KMS-11 (cell line): Measurements from ENCODE around the gene INTS6L.

ENCODE experiments used
- H2AFZ ChIP-seq: fragments of 200-600 bp; sonication (generic); 2 replicates; pipeline ENCODE4 v1.6.1; 2016; ENCODE audit warnings: antibody characterized with exemption, mixed run types, low read depth
- H3K27ac ChIP-seq: fragments of 200-600 bp; sonication (generic); 2 replicates; pipeline ENCODE4 v1.6.1; 2016; ENCODE audit warnings: mild to moderate bottlenecking, mixed run types
- H3K27me3 ChIP-seq: fragments of 200-600 bp; sonication (generic); 2 replicates; pipeline ENCODE4 v1.6.1; 2017; ENCODE audit warnings: mild to moderate bottlenecking, low read depth, mixed run types, moderate library complexity; ENCODE audit not compliant: insufficient read depth
- H3K36me3 ChIP-seq: fragments of 200-600 bp; sonication (generic); 2 replicates; pipeline ENCODE4 v1.6.1; 2017; ENCODE audit warnings: mild to moderate bottlenecking, mixed run types; ENCODE audit not compliant: insufficient read depth
- H3K4me1 ChIP-seq: fragments of 200-600 bp; sonication (generic); 2 replicates; pipeline ENCODE4 v1.6.1; 2016; ENCODE audit warnings: mild to moderate bottlenecking, low read depth, mixed run types; ENCODE audit not compliant: poor library complexity, severe bottlenecking
- H3K4me2 ChIP-seq: fragments of 200-600 bp; sonication (generic); 2 replicates; pipeline ENCODE4 v1.7.0; 2016; ENCODE audit warnings: mild to moderate bottlenecking, mixed run types
- H3K4me3 ChIP-seq: fragments of 200-600 bp; sonication (generic); IDR thresholded peaks from 2 replicates; pipeline ENCODE4 v1.6.1; 2017; ENCODE audit warnings: low read depth, low read length, mixed read lengths; ENCODE audit not compliant: insufficient read depth
- H3K79me2 ChIP-seq: fragments of 200-600 bp; sonication (generic); 2 replicates; pipeline ENCODE4 v1.6.1; 2016; ENCODE audit warnings: low read depth, mixed run types; ENCODE audit not compliant: insufficient read depth
- H3K9ac ChIP-seq: fragments of 200-600 bp; sonication (generic); 2 replicates; pipeline ENCODE4 v1.6.1; 2016; ENCODE audit warnings: mild to moderate bottlenecking, mixed run types
- H4K20me1 ChIP-seq: fragments of 200-600 bp; sonication (generic); 2 replicates; pipeline ENCODE4 v1.6.1; 2016; ENCODE audit warnings: mild to moderate bottlenecking, mixed run types; ENCODE audit not compliant: insufficient read depth
- TF ChIP-seq, protein P1 (sequence below): fragments of 200-600 bp; sonication (generic); conservative IDR thresholded peaks from 2 replicates; pipeline ENCODE4 v1.6.1; 2017; ENCODE audit warnings: low read depth, mild to moderate bottlenecking, antibody characterized with exemption, low read length, moderate library complexity, mixed read lengths

Gene INTS6L, protein sequence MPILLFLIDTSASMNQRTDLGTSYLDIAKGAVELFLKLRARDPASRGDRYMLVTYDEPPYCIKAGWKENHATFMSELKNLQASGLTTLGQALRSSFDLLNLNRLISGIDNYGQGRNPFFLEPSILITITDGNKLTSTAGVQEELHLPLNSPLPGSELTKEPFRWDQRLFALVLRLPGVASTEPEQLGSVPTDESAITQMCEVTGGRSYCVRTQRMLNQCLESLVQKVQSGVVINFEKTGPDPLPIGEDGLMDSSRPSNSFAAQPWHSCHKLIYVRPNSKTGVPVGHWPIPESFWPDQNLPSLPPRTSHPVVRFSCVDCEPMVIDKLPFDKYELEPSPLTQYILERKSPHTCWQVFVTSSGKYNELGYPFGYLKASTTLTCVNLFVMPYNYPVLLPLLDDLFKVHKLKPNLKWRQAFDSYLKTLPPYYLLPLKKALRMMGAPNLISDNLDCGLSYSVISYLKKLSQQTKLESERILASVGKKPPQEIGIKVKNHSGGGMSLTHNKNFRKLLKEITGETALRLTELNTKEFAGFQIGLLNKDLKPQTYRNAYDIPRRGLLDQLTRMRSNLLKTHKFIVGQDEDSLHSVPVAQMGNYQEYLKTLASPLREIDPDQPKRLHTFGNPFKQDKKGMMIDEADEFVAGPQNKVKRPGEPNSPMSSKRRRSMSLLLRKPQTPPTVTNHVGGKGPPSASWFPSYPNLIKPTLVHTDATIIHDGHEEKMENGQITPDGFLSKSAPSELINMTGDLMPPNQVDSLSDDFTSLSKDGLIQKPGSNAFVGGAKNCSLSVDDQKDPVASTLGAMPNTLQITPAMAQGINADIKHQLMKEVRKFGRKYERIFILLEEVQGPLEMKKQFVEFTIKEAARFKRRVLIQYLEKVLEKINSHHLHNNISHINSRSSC

DNA sequence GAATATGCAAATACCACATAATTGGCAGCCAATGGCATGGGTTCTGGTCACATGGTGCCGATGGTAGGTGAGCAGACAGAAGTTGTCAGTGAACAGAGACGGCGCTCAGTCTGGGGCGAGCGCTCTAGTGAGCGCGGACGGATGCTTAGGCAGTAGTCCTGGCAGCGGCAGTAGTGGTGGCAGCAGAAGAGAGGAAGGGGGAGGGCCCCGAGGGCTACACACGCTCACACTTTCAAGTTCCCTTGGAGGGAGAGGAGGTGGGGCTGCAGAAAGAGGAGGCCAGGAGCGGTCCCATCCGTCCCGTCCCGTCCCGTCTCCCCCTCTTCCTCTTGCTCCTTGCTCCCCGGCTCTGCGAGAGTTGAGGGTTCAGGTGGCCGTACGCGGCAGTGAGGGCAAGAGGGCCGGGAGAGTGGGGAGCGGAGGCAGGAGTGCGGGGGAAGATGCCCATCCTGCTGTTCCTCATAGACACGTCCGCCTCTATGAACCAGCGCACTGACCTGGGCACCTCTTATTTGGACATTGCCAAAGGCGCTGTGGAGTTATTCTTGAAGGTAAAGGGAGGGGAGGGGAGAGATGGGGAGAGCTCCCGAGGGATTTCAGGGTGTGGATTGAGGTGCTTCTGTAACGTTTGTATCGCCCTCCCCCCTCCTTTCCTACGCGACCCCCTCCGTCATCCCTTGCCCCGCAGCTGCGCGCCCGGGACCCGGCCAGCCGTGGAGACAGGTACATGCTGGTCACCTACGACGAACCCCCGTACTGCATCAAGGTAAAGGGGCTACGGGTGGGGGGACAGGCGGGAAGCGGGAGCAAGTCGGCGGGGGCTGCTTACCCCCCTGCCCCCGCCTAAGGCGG is at the start of gene INTS6L:
TSS of gene INTS6L (plus strand) at position 108 of the 852 bp plus-strand sequence. CDS start at position 441, 333 bp downstream.
- peaks cover 13% of the 10 kb centered on the region for H3K4me1 ChIP-seq
- H3K4me3 ChIP-seq: no peak within 1 kb of the TSS
- no peaks in the 10 kb centered on the region for H3K36me3 ChIP-seq
- no peaks in the 10 kb centered on the region for H3K27me3 ChIP-seq
- H3K4me2 ChIP-seq: peak within 1 kb of the TSS; percentile 86
- peak within 1 kb of the TSS; percentile 88 for H3K9ac ChIP-seq
- peak within 1 kb of the TSS; percentile 78 for H3K27ac ChIP-seq
- no peaks in the 10 kb centered on the region for H4K20me1 ChIP-seq
- H3K79me2 ChIP-seq: peaks cover 16% of the 10 kb centered on the region; the same call in 1 of the 2 replicates
- TF ChIP-seq, protein P1, sequence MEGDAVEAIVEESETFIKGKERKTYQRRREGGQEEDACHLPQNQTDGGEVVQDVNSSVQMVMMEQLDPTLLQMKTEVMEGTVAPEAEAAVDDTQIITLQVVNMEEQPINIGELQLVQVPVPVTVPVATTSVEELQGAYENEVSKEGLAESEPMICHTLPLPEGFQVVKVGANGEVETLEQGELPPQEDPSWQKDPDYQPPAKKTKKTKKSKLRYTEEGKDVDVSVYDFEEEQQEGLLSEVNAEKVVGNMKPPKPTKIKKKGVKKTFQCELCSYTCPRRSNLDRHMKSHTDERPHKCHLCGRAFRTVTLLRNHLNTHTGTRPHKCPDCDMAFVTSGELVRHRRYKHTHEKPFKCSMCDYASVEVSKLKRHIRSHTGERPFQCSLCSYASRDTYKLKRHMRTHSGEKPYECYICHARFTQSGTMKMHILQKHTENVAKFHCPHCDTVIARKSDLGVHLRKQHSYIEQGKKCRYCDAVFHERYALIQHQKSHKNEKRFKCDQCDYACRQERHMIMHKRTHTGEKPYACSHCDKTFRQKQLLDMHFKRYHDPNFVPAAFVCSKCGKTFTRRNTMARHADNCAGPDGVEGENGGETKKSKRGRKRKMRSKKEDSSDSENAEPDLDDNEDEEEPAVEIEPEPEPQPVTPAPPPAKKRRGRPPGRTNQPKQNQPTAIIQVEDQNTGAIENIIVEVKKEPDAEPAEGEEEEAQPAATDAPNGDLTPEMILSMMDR: no peak
- peak within 1 kb of the TSS; percentile 88 for H2AFZ ChIP-seq

DNA sequence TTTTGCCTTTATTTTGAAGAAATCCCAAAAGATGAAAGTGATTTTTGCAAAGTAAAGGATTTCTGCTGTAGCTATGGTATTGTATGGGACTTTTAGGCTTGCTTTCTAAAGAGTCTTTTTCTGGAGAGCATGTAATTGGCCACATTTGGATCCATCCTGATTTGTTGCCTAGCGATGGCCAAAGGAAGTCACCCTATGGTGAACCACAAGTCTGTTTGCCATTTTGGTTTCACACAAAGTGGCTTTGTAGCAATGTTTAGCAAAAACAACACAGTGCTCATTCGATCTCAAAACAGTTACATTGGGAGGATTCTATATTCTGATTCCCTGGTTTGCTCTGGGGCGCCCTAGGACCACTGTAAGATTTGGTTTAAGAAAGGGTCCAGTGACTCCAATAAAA is 44.1 kb upstream of the INTS6L start:
- H2AFZ ChIP-seq: no peak overlapping the region
- TF ChIP-seq, protein P1: no peak
- H3K36me3 ChIP-seq: no peaks in the 10 kb centered on the region
- H4K20me1 ChIP-seq: no peaks in the 10 kb centered on the region
- H3K9ac ChIP-seq: no peak overlapping the region
- no peaks in the 10 kb centered on the region for H3K4me1 ChIP-seq
- H3K4me2 ChIP-seq: no peak overlapping the region
- H3K79me2 ChIP-seq: no peaks in the 10 kb centered on the region
- no peaks in the 10 kb centered on the region for H3K27me3 ChIP-seq
- H3K4me3 ChIP-seq: no peak overlapping the region
- H3K27ac ChIP-seq: no peak overlapping the region

DNA sequence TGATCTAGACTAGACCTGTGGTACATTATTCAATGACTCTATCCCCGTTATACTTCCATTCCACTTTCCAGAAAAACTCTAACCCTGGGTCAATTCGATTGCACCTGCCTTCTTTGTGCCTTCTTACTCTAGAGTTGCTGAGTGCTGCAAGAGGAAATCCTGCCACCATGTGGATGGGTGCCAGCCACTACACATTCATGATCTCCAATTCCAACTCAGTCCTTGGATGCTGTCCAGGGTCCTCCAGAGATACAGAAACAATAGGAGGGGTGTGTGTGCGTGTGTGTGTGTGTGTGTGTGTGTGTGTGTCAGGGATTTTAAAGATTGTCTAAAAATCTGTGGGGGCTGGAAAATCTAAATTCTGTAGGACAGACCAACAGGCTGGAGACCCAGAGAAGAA is 42.9 kb upstream of the INTS6L start:
- no peak overlapping the region for H3K4me2 ChIP-seq

More for the DNA sequence above, 42.9 kb upstream of the INTS6L start:
- no peaks in the 10 kb centered on the region for H3K79me2 ChIP-seq
- no peaks in the 10 kb centered on the region for H3K4me1 ChIP-seq
- H2AFZ ChIP-seq: no peak overlapping the region
- TF ChIP-seq, protein P1: peak; percentile 56
- no peaks in the 10 kb centered on the region for H4K20me1 ChIP-seq
- no peak overlapping the region for H3K4me3 ChIP-seq
- H3K9ac ChIP-seq: no peak overlapping the region
- no peak overlapping the region for H3K27ac ChIP-seq
- no peaks in the 10 kb centered on the region for H3K27me3 ChIP-seq
- no peaks in the 10 kb centered on the region for H3K36me3 ChIP-seq
